GM18526 (cell line): ENCODE measurements around the gene HGD.

ENCODE experiments used
- POLR2A ChIP-seq: IDR thresholded peaks from 3 replicates; pipeline ENCODE4 v1.6.1; 2011; ENCODE audit not compliant: insufficient read length; ENCODE audit errors: extremely low read depth

The HGD gene, protein sequence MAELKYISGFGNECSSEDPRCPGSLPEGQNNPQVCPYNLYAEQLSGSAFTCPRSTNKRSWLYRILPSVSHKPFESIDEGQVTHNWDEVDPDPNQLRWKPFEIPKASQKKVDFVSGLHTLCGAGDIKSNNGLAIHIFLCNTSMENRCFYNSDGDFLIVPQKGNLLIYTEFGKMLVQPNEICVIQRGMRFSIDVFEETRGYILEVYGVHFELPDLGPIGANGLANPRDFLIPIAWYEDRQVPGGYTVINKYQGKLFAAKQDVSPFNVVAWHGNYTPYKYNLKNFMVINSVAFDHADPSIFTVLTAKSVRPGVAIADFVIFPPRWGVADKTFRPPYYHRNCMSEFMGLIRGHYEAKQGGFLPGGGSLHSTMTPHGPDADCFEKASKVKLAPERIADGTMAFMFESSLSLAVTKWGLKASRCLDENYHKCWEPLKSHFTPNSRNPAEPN

DNA sequence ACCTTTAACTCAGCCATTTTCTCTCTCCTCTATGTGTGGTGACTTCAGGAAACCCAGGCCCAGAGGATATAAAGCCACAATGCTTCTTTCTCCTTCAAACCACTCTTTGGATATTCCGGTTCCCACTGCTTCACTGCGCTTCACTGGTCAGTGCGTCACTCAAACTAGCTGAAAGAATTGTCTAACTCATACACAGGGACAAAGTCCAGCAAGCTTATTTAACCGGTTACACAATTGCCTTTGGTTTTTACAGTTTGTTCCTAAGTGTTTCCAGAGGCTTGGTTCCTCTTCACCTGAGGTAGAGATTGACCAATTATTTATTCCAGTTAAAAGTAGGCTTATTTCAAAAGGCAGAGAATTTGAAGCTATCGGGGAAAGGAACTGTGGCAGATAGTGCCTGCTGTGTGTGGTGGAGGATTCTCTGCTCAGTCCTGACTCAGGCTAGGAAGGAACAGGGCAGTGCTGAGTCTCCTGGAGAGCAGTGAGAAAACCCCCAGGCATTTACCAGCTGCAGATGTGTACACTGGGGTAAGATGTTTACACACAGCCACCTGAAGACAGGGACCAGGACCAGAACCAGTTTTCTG, at the start of gene HGD:
Gene HGD, minus strand, starts transcription at position 145 of the 587 bp plus-strand sequence. Its CDS starts 128 bp downstream, at position 17.
- TF ChIP-seq POLR2A = no peak

DNA sequence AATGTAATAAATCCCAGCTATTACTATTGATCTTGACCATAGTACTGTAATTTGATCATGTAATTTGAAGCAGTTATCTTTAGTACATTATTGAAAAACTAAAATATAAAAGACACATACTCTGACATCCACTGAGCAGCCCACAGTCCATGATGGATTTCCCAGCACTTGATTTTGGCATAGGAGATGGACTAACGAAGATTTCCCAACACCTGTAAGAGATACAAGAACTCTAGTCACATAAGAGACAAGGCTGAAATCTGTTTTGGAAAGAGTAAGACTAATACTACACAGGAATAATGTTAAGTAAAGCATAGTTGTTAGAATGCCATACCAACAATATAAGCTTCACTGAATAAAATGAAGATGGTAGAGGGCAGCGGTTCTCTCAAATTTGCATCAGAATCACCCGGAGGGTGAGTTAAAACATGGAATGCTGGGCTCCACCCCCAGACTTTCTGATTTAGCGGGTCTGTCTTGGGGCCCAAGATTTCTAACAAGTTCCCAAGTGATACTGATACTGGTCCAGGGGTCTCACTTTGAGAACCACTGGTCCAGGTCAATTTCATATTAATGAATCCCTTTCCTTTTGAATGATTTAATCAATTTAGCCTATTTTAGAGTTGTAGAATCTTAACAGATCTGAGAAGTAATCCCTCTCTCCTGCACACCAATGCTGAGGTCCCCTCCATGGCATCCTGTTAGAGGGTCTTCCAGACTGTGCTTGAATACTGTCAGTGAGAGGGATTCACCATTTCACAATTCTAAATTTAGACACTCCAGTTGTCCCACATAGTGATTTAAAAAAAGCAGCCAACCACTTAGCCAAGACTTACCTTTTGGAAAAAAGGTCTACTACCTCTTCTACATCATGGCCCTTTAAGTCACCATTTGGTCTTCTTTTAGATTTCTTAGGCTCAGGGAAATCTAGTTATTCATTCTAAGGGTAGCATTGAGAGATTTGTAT, 48.8 kb upstream of the HGD start:
- TF ChIP-seq POLR2A = no peak

DNA sequence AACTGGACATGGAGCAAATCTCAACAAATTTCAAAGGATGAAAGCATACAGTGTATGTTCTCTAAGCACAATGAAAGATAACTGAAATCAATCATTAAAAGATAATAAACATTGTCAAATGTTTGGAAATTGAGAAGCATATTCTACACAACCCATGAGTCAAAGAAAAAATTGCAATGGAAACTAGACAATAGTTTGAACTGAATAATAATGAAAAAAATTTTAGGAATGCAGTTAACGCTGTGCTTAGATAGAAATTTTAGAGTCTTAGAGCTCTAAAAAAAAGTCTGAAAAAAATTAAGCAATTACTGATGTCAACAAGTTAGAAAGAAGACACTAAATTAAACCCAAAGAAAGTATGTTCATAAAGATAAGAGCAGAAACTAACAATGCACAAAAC, 44.8 kb upstream of the HGD start:
- no peak for TF ChIP-seq POLR2A

DNA sequence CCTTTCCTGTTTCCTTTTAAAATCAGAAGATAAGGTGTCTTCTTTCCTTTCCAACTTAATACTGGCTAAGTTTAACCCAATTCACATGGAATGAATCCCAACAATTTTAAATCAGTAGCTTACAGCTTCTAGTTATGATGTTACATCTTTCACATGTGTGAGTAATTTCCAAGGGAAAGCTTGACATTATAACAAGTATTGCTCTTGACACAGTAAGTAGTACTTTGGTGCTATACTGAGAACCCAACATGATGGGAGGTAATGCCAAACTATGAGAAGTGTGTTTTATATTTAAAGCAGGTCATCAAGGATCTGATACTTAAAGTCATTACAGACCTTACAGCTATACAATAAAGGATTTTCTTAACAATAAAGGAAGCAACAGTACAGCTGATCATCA, 31.2 kb upstream of the HGD start:
- no peak for TF ChIP-seq POLR2A

DNA sequence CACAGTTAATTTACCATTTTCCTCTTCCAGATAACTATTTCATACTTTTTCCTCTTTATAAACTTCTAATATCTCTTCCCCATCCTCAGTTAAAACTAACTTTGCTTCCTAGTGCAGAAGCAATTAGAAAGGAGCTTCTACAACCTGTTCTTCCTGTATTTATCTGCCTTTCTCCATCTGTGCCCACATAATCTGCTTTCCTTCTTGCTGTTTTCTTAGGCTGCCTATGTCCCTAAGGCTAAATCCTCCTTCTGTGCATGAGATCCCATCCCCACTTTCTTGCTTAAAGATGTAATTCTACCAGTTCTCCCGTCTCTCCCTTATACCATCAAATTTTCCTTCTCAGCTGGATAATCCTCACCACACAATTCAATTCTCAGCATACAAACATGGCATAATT, 28.3 kb upstream of the HGD start:
- no peak for TF ChIP-seq POLR2A

DNA sequence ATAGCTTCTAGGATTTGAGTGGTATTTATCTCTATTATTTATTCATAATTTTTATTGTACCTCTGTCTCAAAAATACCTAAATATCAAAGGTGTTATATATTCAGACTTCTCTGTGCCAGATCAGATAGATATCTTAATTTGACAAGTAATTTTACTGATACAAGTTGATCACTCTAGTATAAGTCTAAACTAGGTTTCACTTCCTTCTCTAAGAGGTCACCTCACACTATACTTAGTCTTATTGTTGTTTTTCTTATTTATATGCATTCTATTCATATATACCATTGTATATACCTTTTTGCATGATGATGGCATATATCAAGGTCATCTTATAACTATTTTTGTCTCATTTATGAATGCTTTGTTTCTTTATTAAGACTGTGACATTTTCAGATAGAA, 26.4 kb upstream of the HGD start:
- TF ChIP-seq POLR2A = no peak

DNA sequence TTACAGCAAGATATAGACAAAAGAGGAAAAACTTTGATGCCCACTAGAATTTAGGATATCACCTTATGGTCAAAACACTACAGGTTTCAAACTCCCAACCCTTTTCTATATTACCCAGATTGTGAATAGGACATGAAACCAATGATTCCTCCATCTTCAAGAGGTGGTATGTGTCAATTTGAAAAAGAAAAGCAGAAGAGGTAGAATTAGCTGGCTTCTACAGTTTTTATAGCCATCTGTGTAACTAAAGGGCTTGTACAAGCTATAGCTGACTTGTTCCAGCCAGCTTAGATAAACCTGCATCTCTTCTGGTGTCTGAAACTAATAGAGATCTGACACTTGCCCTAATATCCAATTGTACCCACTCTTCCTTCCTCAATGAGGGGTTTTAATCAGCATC, 24.9 kb upstream of the HGD start:
- TF ChIP-seq POLR2A = no peak

DNA sequence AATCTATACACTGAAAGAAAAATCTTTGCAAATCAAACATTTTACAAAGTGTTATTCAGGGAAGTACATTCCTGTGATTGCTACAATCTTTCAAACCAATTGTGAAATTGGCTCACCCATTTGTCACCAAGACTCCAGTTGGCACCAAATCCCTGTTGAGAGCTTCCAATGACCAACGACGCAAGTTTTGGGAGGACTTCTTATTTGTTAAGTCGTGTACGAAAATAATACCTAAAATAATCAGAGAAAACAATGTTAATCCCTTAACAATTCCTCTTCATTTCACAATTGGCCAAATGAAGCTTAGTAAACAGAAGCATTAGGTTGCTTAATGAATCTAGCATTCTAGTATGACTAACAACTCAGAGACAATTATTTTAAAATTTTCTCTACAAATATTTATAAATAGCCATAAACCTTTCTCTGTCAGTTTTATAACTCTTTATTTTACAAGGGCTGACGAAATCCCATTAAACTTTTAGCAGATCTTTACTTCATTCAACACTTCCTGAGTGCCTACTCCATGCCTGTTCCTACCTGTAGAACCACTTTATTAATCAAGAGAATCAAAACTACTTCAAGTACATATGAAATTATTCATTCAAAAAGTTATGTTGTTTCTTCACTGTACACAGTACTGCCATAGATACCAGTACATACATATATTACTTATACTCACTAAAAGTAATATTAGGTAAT, 24.0 kb upstream of the HGD start:
- TF ChIP-seq POLR2A = no peak

DNA sequence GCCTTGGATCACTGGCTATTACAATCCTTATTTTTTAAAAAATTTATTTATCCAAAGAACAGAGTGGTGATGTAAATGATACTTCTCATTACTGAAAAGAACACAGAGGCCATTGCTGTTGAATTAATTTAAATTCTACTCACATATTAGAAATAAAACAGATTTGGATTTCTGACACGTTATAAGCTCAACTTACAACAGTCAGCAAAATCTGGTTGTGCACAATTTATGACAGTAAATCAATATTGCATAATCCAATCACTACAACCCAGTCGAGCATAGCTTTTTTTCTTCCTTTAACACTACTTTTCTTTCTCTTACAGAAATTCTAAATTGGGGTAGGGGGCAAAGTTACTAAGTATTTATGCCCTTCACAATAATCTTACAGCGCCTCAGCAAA, 17.3 kb upstream of the HGD start:
- no peak for TF ChIP-seq POLR2A

DNA sequence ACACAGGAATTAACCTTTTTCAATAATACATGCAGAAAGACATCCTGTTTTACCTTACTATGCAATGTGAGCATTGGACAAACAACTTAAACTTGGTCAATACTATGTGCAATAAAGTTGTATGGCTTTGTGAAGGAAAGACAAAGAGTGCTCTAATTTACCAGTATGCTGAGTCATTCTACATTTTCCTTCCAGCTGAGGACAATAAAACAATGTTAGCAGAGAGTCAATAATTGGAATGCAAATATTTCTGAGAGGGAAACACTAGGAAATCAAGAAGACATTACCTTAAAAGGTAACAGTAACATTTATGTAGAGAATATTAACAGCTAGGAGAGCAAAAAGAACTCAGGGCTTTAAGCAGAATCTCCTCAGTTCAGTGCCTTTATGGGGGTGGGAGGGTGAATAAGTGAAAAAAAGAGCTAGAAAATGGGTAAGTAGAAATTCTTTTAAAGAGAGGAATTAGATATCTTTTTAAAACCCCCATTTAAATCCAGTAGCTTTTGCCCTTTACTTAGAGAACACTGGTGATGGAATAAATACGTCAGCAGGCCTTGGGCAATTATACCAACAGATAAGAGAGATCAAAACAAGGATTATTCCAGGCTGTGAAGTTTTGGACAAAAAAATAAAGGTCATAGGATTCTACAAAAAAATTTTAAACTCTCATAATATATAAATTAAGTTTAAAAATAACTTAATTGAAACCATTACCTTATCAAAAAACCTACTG, 11.6 kb upstream of the HGD start:
- TF ChIP-seq POLR2A = no peak

DNA sequence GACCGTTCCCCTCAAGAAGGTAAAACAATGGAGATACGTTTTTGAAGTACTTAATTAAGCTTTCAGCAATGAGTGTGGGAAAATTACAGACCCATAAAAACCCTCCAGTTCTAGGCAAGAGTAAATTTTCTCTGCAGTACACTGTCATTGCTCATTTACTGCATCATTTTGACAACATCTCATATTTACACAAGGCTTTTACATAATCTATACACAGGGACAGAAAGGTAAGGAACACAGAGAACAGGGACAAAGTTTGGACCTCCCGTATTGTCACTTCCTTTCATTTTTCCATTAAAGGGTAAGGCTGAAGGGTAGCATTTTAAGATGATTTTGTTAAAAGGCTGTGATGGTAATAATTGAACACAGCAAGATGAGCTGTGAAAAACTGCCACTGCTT, 7.4 kb upstream of the HGD start:
- TF ChIP-seq POLR2A = no peak

DNA sequence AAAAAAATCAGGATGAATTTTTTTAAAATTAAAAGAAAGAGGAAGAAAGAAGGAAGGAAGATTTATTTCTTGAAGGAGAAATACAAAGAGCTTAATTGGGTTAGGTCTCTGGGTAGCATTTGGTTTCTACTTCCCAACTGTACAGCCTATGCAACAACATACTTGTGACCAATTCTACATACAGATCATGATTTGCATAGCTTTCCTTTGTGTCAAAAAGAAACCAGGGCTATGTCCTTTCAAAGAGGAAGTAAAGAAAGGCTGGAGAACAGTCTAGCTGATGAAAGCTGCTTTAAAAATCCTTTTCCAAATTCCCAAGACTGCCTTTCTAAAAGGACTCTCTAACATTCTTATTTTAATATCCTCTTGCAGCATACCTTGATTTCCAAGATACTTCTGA, 6.1 kb upstream of the HGD start:
- no peak for TF ChIP-seq POLR2A

DNA sequence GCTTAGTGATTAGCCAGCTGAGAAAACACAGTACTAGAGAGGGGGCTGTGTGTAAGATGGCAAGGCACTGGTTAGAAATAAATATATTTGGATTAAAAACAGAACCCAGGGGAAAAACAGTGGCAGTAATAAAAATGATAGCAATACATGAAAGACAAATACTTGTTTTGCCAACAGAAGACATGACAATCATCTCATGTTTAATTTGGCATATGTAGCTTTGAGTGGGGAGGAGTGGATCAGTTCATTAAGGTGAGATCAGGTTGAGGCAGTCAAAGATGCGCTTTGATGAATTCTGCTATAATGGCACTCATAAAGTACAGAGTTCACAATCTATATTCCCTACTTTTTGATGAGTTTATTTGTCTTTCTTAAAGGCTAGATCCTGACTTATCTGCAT, 3.4 kb upstream of the HGD start:
- TF ChIP-seq POLR2A = no peak

DNA sequence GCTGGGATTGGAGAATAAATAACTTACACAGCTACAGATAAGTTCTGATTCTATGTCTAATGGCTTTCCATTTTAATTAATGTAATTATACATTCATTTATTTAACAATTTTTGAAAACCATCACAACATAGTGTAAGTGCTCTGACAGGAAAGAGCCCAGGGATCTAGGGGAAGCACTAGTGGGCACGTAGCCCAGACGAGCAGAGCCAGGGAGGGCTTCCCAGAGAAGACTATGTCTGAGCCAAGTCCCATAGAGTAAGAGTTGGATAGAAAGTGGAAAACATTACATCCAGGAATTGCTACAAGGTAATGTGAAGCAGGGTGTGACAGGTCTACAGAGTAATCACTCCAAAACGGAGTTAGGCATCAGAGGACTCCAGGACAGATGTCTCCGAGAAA, 2.9 kb upstream of the HGD start:
- TF ChIP-seq POLR2A = no peak
